ENCODE results near the gene HSPB7.

The HSPB7 gene

GRCh38 chr1:15972409-15972808 lies 45.4 kb downstream of the HSPB7 start:
- no peak for TF ChIP-seq ZNF274 (IDR thresholded peaks at IDR 0.05; ENCODE audit: low read depth, low read length)
- TF ChIP-seq YY1 (IDR thresholded peaks at IDR 0.05; ENCODE audit: insufficient read depth, insufficient read length), result no peak
- TF ChIP-seq SUZ12 (IDR thresholded peaks at IDR 0.05; ENCODE audit: extremely low read depth, insufficient read depth, insufficient read length), result no peak
- no peak overlapping the region for H3K4me3 ChIP-seq (ENCODE audit: insufficient read length, low read depth)
- H3K27me3 ChIP-seq (ENCODE audit: insufficient read depth, insufficient read length), result no peaks in the 10 kb centered on the region
- H3K36me3 ChIP-seq (ENCODE audit: insufficient read depth, insufficient read length, low read length), result peaks cover 37% of the 10 kb centered on the region
- H3K9me3 ChIP-seq (ENCODE audit: insufficient read depth, low read length), result no peaks in the 10 kb centered on the region
- DNase-seq (ENCODE audit: low read depth, low spot score), result no peak
- H3K4me1 ChIP-seq (ENCODE audit: insufficient read depth, insufficient read length), result no peaks in the 10 kb centered on the region
- H3K9ac ChIP-seq (ENCODE audit: insufficient read length, low read depth), result no peak overlapping the region

- Histone ChIP-seq H3K4me1 (ENCODE audit: insufficient read depth, insufficient read length) (no peaks in the 10 kb centered on the region), H3K4me3 (ENCODE audit: insufficient read length, low read depth) (no peak overlapping the region), H3K27me3 (ENCODE audit: insufficient read depth, insufficient read length) (no peaks in the 10 kb centered on the region), H3K9ac (ENCODE audit: insufficient read length, low read depth) (no peak overlapping the region), H3K36me3 (ENCODE audit: insufficient read depth, insufficient read length, low read length) (peaks cover 44% of the 10 kb centered on the region), H3K9me3 (ENCODE audit: insufficient read depth, low read length) (no peaks in the 10 kb centered on the region)
- TF ChIP-seq ZNF274 (IDR thresholded peaks at IDR 0.05; ENCODE audit: low read depth, low read length) (no peak), SUZ12 (IDR thresholded peaks at IDR 0.05; ENCODE audit: extremely low read depth, insufficient read depth, insufficient read length) (no peak), YY1 (IDR thresholded peaks at IDR 0.05; ENCODE audit: insufficient read depth, insufficient read length) (no peak)
- DNase-seq (ENCODE audit: low read depth, low spot score), result no peak
Observed at GRCh38 chr1:15970911-15971310, 46.9 kb downstream of the HSPB7 start.

- no peaks in the 10 kb centered on the region for H3K4me1 ChIP-seq (ENCODE audit: insufficient read depth, insufficient read length)
- peaks cover 44% of the 10 kb centered on the region for H3K36me3 ChIP-seq (ENCODE audit: insufficient read depth, insufficient read length, low read length)
- no peaks in the 10 kb centered on the region for H3K27me3 ChIP-seq (ENCODE audit: insufficient read depth, insufficient read length)
- H3K9me3 ChIP-seq (ENCODE audit: insufficient read depth, low read length), result no peaks in the 10 kb centered on the region
- no peak for DNase-seq (ENCODE audit: low read depth, low spot score)
- H3K9ac ChIP-seq (ENCODE audit: insufficient read length, low read depth), result no peak overlapping the region
- no peak for TF ChIP-seq YY1 (IDR thresholded peaks at IDR 0.05; ENCODE audit: insufficient read depth, insufficient read length)
- no peak for TF ChIP-seq ZNF274 (IDR thresholded peaks at IDR 0.05; ENCODE audit: low read depth, low read length)
- TF ChIP-seq SUZ12 (IDR thresholded peaks at IDR 0.05; ENCODE audit: extremely low read depth, insufficient read depth, insufficient read length), result no peak
- no peak overlapping the region for H3K4me3 ChIP-seq (ENCODE audit: insufficient read length, low read depth)
Observed at GRCh38 chr1:15969321-15969880, 48.4 kb downstream of the HSPB7 start.

- TF ChIP-seq SUZ12 (IDR thresholded peaks at IDR 0.05; ENCODE audit: extremely low read depth, insufficient read depth, insufficient read length), result no peak
- TF ChIP-seq YY1 (IDR thresholded peaks at IDR 0.05; ENCODE audit: insufficient read depth, insufficient read length), result no peak
- TF ChIP-seq ZNF274 (IDR thresholded peaks at IDR 0.05; ENCODE audit: low read depth, low read length), result no peak
- no peak for DNase-seq (ENCODE audit: low read depth, low spot score)
- H3K4me3 ChIP-seq (ENCODE audit: insufficient read length, low read depth), result no peak overlapping the region
- H3K27me3 ChIP-seq (ENCODE audit: insufficient read depth, insufficient read length), result no peaks in the 10 kb centered on the region
- H3K36me3 ChIP-seq (ENCODE audit: insufficient read depth, insufficient read length, low read length), result peaks cover 44% of the 10 kb centered on the region
- no peaks in the 10 kb centered on the region for H3K9me3 ChIP-seq (ENCODE audit: insufficient read depth, low read length)
- no peaks in the 10 kb centered on the region for H3K4me1 ChIP-seq (ENCODE audit: insufficient read depth, insufficient read length)
- no peak overlapping the region for H3K9ac ChIP-seq (ENCODE audit: insufficient read length, low read depth)
Observed at GRCh38 chr1:15968172-15968571, 49.7 kb downstream of the HSPB7 start.

DNA sequence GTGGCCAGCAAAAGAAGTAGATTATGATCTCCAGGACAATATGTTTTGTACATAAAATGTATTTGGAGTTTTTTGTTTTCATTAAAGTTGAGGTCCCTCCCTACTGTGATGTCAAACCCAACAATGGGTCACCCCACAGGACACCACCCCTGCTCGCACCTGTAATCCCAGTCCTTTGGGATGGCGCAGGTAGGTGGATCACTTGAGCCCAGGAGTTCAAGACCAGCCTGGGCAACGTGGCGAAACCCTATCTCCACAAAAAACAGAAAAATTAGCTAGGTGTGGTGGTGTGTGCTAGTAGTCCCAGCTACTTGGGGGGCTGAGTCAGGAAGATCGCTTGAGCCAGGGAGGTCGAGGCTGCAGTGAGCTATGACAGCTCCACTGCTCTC lies 50.9 kb downstream of the HSPB7 start:
- no peaks in the 10 kb centered on the region for H3K9me3 ChIP-seq (ENCODE audit: insufficient read depth, low read length)
- H3K36me3 ChIP-seq (ENCODE audit: insufficient read depth, insufficient read length, low read length), result peaks cover 32% of the 10 kb centered on the region
- H3K4me1 ChIP-seq (ENCODE audit: insufficient read depth, insufficient read length), result no peaks in the 10 kb centered on the region
- H3K27me3 ChIP-seq (ENCODE audit: insufficient read depth, insufficient read length), result no peaks in the 10 kb centered on the region
- no peak overlapping the region for H3K9ac ChIP-seq (ENCODE audit: insufficient read length, low read depth)
- no peak for TF ChIP-seq SUZ12 (IDR thresholded peaks at IDR 0.05; ENCODE audit: extremely low read depth, insufficient read depth, insufficient read length)
- TF ChIP-seq ZNF274 (IDR thresholded peaks at IDR 0.05; ENCODE audit: low read depth, low read length), result no peak
- no peak for TF ChIP-seq YY1 (IDR thresholded peaks at IDR 0.05; ENCODE audit: insufficient read depth, insufficient read length)
- H3K4me3 ChIP-seq (ENCODE audit: insufficient read length, low read depth), result no peak overlapping the region
- no peak for DNase-seq (ENCODE audit: low read depth, low spot score)

DNA sequence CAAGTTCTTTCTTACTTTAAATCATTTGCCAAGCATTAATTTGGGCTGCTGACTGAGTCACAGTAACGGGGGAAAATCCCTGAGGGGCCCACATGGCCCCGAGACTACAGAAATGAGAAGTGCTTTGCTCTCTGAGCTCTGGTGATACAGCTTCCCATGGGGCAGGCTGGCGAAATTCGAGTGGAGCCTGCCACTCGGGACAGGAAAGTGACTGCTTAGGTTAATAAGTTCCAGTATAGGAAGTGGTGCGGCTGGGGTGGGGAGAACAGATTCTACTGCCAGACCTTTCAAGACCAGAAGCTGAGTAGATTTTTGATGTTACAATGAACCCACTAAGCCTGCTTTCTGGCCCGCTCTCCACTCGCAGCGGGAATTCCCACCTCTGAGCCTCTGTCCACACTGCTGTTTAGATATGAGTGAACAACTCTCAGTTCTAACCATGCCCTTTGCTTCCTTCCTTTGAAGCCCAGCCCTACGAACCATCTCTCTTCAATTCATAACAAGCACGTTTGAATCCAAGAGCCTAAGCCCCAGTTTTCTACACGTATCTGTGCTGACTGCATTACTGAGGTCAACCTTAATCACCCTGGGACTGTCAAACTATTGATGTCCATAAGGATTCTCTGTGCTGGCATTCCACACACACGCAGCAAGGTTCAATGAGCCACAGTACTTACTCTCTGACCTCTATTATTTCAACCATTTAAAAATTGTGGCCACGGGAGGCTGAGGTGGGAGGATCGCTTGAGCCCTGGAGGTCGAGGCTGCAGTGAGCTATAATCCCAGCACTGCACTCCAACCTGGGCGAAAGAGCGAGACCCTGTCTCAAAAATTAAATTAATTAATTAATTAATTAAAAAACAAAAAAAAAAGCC lies 51.5 kb downstream of the HSPB7 start:
- no peak overlapping the region for H3K9ac ChIP-seq (ENCODE audit: insufficient read length, low read depth)
- no peaks in the 10 kb centered on the region for H3K4me1 ChIP-seq (ENCODE audit: insufficient read depth, insufficient read length)
- H3K36me3 ChIP-seq (ENCODE audit: insufficient read depth, insufficient read length, low read length), result peaks cover 27% of the 10 kb centered on the region
- H3K4me3 ChIP-seq (ENCODE audit: insufficient read length, low read depth), result no peak overlapping the region
- no peak for DNase-seq (ENCODE audit: low read depth, low spot score)
- TF ChIP-seq YY1 (IDR thresholded peaks at IDR 0.05; ENCODE audit: insufficient read depth, insufficient read length), result no peak
- no peak for TF ChIP-seq ZNF274 (IDR thresholded peaks at IDR 0.05; ENCODE audit: low read depth, low read length)
- no peak for TF ChIP-seq SUZ12 (IDR thresholded peaks at IDR 0.05; ENCODE audit: extremely low read depth, insufficient read depth, insufficient read length)
- no peaks in the 10 kb centered on the region for H3K27me3 ChIP-seq (ENCODE audit: insufficient read depth, insufficient read length)
- H3K9me3 ChIP-seq (ENCODE audit: insufficient read depth, low read length), result no peaks in the 10 kb centered on the region

GRCh38 chr1:15965228-15965767 lies 52.5 kb downstream of the HSPB7 start:
- no peaks in the 10 kb centered on the region for H3K4me1 ChIP-seq (ENCODE audit: insufficient read depth, insufficient read length)
- H3K9me3 ChIP-seq (ENCODE audit: insufficient read depth, low read length), result no peaks in the 10 kb centered on the region
- H3K9ac ChIP-seq (ENCODE audit: insufficient read length, low read depth), result no peak overlapping the region
- TF ChIP-seq YY1 (IDR thresholded peaks at IDR 0.05; ENCODE audit: insufficient read depth, insufficient read length), result no peak
- TF ChIP-seq ZNF274 (IDR thresholded peaks at IDR 0.05; ENCODE audit: low read depth, low read length), result no peak
- no peak for TF ChIP-seq SUZ12 (IDR thresholded peaks at IDR 0.05; ENCODE audit: extremely low read depth, insufficient read depth, insufficient read length)
- no peak for DNase-seq (ENCODE audit: low read depth, low spot score)
- H3K4me3 ChIP-seq (ENCODE audit: insufficient read length, low read depth), result no peak overlapping the region
- H3K27me3 ChIP-seq (ENCODE audit: insufficient read depth, insufficient read length), result no peaks in the 10 kb centered on the region
- peaks cover 27% of the 10 kb centered on the region for H3K36me3 ChIP-seq (ENCODE audit: insufficient read depth, insufficient read length, low read length)
